Keratinocyte (primary cell): Measurements from ENCODE around the gene CERS4. TPM values are rescaled to one million over a fixed set of nuclear protein-coding genes. Genes with fewer than 3 reads are reported as not detected.

Source experiments
- DNase-seq: peaks from one replicate; pipeline ENCODE4 v3.0.0-alpha.2; 2011; ENCODE audit warnings: low read depth, missing footprints, low spot score
- FAIRE-seq: peaks from 2 replicates; lab custom pipeline; 2011; peaks lifted over from hg19 to GRCh38; lab: Jason Lieb, UNC
- H2AFZ ChIP-seq: 2 replicates; pipeline ENCODE4 v1.6.0; 2012; ENCODE audit warnings: low read length, control low read depth, inconsistent platforms; ENCODE audit not compliant: control insufficient read depth
- H3K27ac ChIP-seq: 2 replicates; pipeline ENCODE4 v1.5.1; 2011; ENCODE audit warnings: low read length; ENCODE audit not compliant: control insufficient read depth, insufficient read depth
- H3K27me3 ChIP-seq: 3 replicates; pipeline ENCODE4 v1.6.0; 2011; ENCODE audit warnings: low read length; ENCODE audit not compliant: control insufficient read depth, insufficient read depth; ENCODE audit errors: extremely low read depth
- H3K36me3 ChIP-seq, 2 experiments: 2 replicates in 1 of 2; 3 replicates in 1 of 2; pipeline ENCODE4 v1.5.1; 2011; ENCODE audit warnings: low read length in 2 of 2, mild to moderate bottlenecking in 1 of 2; ENCODE audit not compliant: control insufficient read depth in 2 of 2, insufficient read depth in 2 of 2; ENCODE audit errors: extremely low read depth in 1 of 2
- H3K4me1 ChIP-seq: 3 replicates; pipeline ENCODE4 v1.5.1; 2011; ENCODE audit warnings: low read length; ENCODE audit not compliant: control insufficient read depth, insufficient read depth; ENCODE audit errors: extremely low read depth
- H3K4me2 ChIP-seq: 3 replicates; pipeline ENCODE4 v1.6.0; 2011; ENCODE audit warnings: low read depth, low read length; ENCODE audit not compliant: control insufficient read depth, insufficient read depth; ENCODE audit errors: extremely low read depth
- H3K4me3 ChIP-seq, 3 experiments: fragments of 200-600 bp in 1 of 3; sonication (generic) in 1 of 3; 2 replicates in 2 of 3; 3 replicates in 1 of 3; pipeline ENCODE4 v1.5.1; 2011 to 2016; ENCODE audit warnings: low read length in 3 of 3, mild to moderate bottlenecking in 3 of 3, control low read depth in 2 of 3, inconsistent platforms in 1 of 3, low read depth in 1 of 3, mixed read lengths in 1 of 3, mixed run types in 1 of 3, moderate library complexity in 1 of 3; ENCODE audit not compliant: control insufficient read depth in 2 of 3, insufficient read depth in 2 of 3; ENCODE audit errors: extremely low read depth in 1 of 3
- H3K79me2 ChIP-seq: 2 replicates; pipeline ENCODE4 v1.6.0; 2012; ENCODE audit warnings: low read length; ENCODE audit not compliant: control insufficient read depth, insufficient read depth
- H3K9ac ChIP-seq: 3 replicates; pipeline ENCODE4 v1.6.0; 2011; ENCODE audit warnings: low read length; ENCODE audit not compliant: control insufficient read depth, insufficient read depth; ENCODE audit errors: extremely low read depth
- H3K9me1 ChIP-seq: 3 replicates; pipeline ENCODE4 v1.6.0; 2011; ENCODE audit warnings: low read length; ENCODE audit not compliant: control insufficient read depth, insufficient read depth; ENCODE audit errors: extremely low read depth
- H3K9me3 ChIP-seq: 2 replicates; pipeline ENCODE4 v1.5.1; 2012; ENCODE audit warnings: low read depth, low read length; ENCODE audit not compliant: control insufficient read depth
- H4K20me1 ChIP-seq: 3 replicates; pipeline ENCODE4 v1.6.0; 2011; ENCODE audit warnings: low read length; ENCODE audit not compliant: control insufficient read depth, insufficient read depth; ENCODE audit errors: extremely low read depth
- EZH2 ChIP-seq: IDR thresholded peaks from one replicate; pipeline ENCODE4 v1.6.1; 2012; ENCODE audit warnings: inconsistent platforms, mild to moderate bottlenecking, low read length, moderate library complexity
- dilution Hi-C: fragments of 300-500 bp; cut with MboI; formaldehyde crosslinking; loops from one replicate; pipeline ENCODE4 v1.7.0; 2020; ENCODE audit warnings: low sequenced_read_pairs; ENCODE audit not compliant: extremely low pct_ligation_motif_present
- polyA plus RNA-seq, 5 experiments: library from polyadenylated mRNA; depleted of rRNA in 3 of 5; stranded (reverse) in 3 of 5; stranded (forward) in 1 of 5; unstranded in 1 of 5; fragments of >200 nt; gene quantifications; 1 replicate in 1 of 5; 2 replicates in 3 of 5; 3 replicates in 1 of 5; pipeline versions ENCODE4 v1.2.1 to v1.2.3, GENCODE V29; 2011 to 2012; ENCODE audit warnings: missing spikeins in 2 of 5, low read depth in 1 of 5, low replicate concordance in 1 of 5
- TF ChIP-seq, protein P1 (sequence below), 3 experiments: IDR thresholded peaks in 1 of 3; conservative IDR thresholded peaks in 1 of 3; optimal IDR thresholded peaks in 1 of 3; 2 replicates in 2 of 3; 3 replicates in 1 of 3; pipeline versions ENCODE3 to v1.5.1; 2011; ENCODE audit warnings: low read length in 3 of 3, mild to moderate bottlenecking in 3 of 3, moderate library complexity in 2 of 3, control low read depth in 1 of 3, inconsistent platforms in 1 of 3; ENCODE audit not compliant: insufficient read depth in 2 of 3; ENCODE audit errors: extremely low read depth in 1 of 3

Gene CERS4
- polyA plus RNA-seq, 1 donor (not counting 4 experiments of a cell fraction or from before 2014, with no cell fraction given): 19.8 TPM

- dilution Hi-C loops: no loop called here
- TF ChIP-seq EZH2: no peak
- TF ChIP-seq, protein P1, sequence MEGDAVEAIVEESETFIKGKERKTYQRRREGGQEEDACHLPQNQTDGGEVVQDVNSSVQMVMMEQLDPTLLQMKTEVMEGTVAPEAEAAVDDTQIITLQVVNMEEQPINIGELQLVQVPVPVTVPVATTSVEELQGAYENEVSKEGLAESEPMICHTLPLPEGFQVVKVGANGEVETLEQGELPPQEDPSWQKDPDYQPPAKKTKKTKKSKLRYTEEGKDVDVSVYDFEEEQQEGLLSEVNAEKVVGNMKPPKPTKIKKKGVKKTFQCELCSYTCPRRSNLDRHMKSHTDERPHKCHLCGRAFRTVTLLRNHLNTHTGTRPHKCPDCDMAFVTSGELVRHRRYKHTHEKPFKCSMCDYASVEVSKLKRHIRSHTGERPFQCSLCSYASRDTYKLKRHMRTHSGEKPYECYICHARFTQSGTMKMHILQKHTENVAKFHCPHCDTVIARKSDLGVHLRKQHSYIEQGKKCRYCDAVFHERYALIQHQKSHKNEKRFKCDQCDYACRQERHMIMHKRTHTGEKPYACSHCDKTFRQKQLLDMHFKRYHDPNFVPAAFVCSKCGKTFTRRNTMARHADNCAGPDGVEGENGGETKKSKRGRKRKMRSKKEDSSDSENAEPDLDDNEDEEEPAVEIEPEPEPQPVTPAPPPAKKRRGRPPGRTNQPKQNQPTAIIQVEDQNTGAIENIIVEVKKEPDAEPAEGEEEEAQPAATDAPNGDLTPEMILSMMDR (optimal IDR thresholded peaks at IDR 0.05 in 1 of 3, IDR thresholded peaks at IDR 0.05 in 1 of 3, conservative IDR thresholded peaks at IDR 0.05 in 1 of 3; ENCODE audit: extremely low read depth in 1 of 3, insufficient read depth in 2 of 3, low read length in 3 of 3): no peak
- Histone ChIP-seq H3K27me3 (no peaks in the 10 kb centered on the region), H3K9me1 (no peaks in the 10 kb centered on the region), H3K4me3 (peak overlapping the region in 2 of 3 experiments; percentile 15 to 51), H3K4me2 (peak overlapping the region; percentile 87), H3K79me2 (no peaks in the 10 kb centered on the region), H4K20me1 (no peaks in the 10 kb centered on the region), H3K9me3 (no peaks in the 10 kb centered on the region), H2AFZ (peak overlapping the region; percentile 79), H3K9ac (peak overlapping the region; percentile 26), H3K27ac (peak overlapping the region; percentile 39), H3K36me3 (no peaks in the 10 kb centered on the region), H3K4me1 (peaks cover 11% of the 10 kb centered on the region)
- peak; percentile 42 for DNase-seq
- peak; percentile 91 for FAIRE-seq
These were observed 15.4 kb downstream of the CERS4 start for GRCh38 chr19:8224394-8225145.

DNA sequence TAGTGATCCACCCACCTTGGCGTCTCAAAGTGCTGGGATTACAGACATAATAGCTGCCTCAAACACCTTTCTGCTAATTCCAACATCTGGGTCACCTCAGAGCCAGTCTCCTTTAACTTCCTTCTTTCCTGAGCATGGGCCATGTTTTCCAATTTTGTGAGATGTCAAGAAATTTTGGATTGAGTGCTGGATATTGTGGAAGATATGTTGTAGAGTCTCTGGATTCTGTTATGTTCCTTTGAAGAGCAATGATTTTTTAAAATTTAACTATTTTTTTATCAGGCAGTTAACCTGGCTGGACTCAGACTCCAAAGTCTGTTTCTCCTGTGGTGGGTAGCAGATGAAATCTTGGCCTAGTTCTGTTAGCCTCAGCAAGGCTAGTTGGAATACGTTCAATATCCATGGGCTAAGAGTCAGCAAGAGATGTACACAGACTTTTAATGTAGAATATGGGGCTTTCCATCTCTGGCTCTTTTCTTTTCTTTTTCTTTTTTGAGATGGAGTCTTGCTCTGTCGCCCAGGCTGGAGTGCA, 22.0 kb downstream of the CERS4 start:
- Histone ChIP-seq H2AFZ (no peak overlapping the region), H3K9me3 (no peaks in the 10 kb centered on the region), H4K20me1 (no peaks in the 10 kb centered on the region), H3K4me1 (no peaks in the 10 kb centered on the region), H3K27me3 (no peaks in the 10 kb centered on the region), H3K9me1 (no peaks in the 10 kb centered on the region), H3K4me3 (no peak overlapping the region), H3K27ac (no peak overlapping the region), H3K4me2 (no peak overlapping the region), H3K36me3 (no peaks in the 10 kb centered on the region), H3K79me2 (no peaks in the 10 kb centered on the region), H3K9ac (no peak overlapping the region)
- FAIRE-seq: no peak
- DNase-seq: no peak
- dilution Hi-C loops: no loop called here
- TF ChIP-seq, protein P1 (optimal IDR thresholded peaks at IDR 0.05 in 1 of 3, IDR thresholded peaks at IDR 0.05 in 1 of 3, conservative IDR thresholded peaks at IDR 0.05 in 1 of 3; ENCODE audit: extremely low read depth in 1 of 3, insufficient read depth in 2 of 3, low read length in 3 of 3): no peak
- TF ChIP-seq EZH2: no peak
